Neural cell (in vitro differentiated cells): ENCODE data around the gene TIGD1.

ENCODE experiments used
- POLR2AphosphoS5 ChIP-seq: IDR thresholded peaks from 2 replicates; pipeline ENCODE4 v1.6.1; 2012
- TF ChIP-seq, protein P1 (sequence below): fragments of 450-650 bp; IDR thresholded peaks from 2 replicates; pipeline ENCODE4 v1.5.1; 2014; ENCODE audit warnings: antibody characterized with exemption, mild to moderate bottlenecking, moderate library complexity; ENCODE audit not compliant: poor library complexity, severe bottlenecking
- TF ChIP-seq, protein P2 (sequence below): IDR thresholded peaks from 2 replicates; pipeline ENCODE4 v1.6.1; 2012; ENCODE audit warnings: borderline replicate concordance

DNA sequence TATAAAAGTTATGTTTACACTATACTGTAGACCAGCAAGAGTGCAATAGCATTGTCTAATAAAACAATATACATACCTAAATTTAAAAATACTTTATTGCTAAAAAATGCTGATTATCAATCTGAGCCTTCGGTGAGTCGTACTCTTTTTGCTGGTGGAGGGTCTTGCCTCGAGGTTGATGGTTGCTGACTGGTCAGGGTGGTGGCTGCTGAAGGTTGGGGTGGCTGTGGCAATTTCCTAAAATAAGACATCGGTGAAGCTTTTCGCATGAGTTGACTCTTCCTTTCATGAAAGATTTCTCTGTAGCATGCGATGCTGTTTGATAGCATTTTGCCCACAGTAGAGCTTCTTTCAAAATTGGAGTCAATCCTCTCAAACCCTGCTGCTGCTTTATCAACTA, 2.4 kb downstream of the TIGD1 start:
- TF ChIP-seq, protein P1, sequence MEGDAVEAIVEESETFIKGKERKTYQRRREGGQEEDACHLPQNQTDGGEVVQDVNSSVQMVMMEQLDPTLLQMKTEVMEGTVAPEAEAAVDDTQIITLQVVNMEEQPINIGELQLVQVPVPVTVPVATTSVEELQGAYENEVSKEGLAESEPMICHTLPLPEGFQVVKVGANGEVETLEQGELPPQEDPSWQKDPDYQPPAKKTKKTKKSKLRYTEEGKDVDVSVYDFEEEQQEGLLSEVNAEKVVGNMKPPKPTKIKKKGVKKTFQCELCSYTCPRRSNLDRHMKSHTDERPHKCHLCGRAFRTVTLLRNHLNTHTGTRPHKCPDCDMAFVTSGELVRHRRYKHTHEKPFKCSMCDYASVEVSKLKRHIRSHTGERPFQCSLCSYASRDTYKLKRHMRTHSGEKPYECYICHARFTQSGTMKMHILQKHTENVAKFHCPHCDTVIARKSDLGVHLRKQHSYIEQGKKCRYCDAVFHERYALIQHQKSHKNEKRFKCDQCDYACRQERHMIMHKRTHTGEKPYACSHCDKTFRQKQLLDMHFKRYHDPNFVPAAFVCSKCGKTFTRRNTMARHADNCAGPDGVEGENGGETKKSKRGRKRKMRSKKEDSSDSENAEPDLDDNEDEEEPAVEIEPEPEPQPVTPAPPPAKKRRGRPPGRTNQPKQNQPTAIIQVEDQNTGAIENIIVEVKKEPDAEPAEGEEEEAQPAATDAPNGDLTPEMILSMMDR: no peak
- TF ChIP-seq POLR2AphosphoS5: no peak
- TF ChIP-seq, protein P2, sequence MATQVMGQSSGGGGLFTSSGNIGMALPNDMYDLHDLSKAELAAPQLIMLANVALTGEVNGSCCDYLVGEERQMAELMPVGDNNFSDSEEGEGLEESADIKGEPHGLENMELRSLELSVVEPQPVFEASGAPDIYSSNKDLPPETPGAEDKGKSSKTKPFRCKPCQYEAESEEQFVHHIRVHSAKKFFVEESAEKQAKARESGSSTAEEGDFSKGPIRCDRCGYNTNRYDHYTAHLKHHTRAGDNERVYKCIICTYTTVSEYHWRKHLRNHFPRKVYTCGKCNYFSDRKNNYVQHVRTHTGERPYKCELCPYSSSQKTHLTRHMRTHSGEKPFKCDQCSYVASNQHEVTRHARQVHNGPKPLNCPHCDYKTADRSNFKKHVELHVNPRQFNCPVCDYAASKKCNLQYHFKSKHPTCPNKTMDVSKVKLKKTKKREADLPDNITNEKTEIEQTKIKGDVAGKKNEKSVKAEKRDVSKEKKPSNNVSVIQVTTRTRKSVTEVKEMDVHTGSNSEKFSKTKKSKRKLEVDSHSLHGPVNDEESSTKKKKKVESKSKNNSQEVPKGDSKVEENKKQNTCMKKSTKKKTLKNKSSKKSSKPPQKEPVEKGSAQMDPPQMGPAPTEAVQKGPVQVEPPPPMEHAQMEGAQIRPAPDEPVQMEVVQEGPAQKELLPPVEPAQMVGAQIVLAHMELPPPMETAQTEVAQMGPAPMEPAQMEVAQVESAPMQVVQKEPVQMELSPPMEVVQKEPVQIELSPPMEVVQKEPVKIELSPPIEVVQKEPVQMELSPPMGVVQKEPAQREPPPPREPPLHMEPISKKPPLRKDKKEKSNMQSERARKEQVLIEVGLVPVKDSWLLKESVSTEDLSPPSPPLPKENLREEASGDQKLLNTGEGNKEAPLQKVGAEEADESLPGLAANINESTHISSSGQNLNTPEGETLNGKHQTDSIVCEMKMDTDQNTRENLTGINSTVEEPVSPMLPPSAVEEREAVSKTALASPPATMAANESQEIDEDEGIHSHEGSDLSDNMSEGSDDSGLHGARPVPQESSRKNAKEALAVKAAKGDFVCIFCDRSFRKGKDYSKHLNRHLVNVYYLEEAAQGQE: no peak
